ENCODE data around the gene C14orf180.

The C14orf180 gene

GRCh38 chr14:104624939-104625338, 45.4 kb downstream of the C14orf180 start:
- H3K27ac ChIP-seq, result no peak overlapping the region
- TF ChIP-seq CTCF (conservative IDR thresholded peaks at IDR 0.05), result no peak

- no peak overlapping the region for H3K27ac ChIP-seq
These were observed 53.2 kb downstream of the C14orf180 start for GRCh38 chr14:104632781-104633180.

GRCh38 chr14:104633276-104634137, 53.9 kb downstream of the C14orf180 start:
- no peak for TF ChIP-seq CTCF (conservative IDR thresholded peaks at IDR 0.05)
- no peak overlapping the region for H3K27ac ChIP-seq

More at GRCh38 chr14:104632781-104633180, 53.2 kb downstream of the C14orf180 start:
- no peak for TF ChIP-seq CTCF (conservative IDR thresholded peaks at IDR 0.05)

GRCh38 chr14:104634138-104634760, 54.7 kb downstream of the C14orf180 start:
- no peak for TF ChIP-seq CTCF (conservative IDR thresholded peaks at IDR 0.05)

GRCh38 chr14:104634886-104635570, 55.5 kb downstream of the C14orf180 start:
- H3K27ac ChIP-seq, result no peak overlapping the region
- TF ChIP-seq CTCF (conservative IDR thresholded peaks at IDR 0.05), result no peak

More at GRCh38 chr14:104634138-104634760, 54.7 kb downstream of the C14orf180 start:
- no peak overlapping the region for H3K27ac ChIP-seq

- TF ChIP-seq CTCF (conservative IDR thresholded peaks at IDR 0.05), result no peak
These were observed 56.2 kb downstream of the C14orf180 start for GRCh38 chr14:104635717-104636116.

GRCh38 chr14:104636131-104636530, 56.6 kb downstream of the C14orf180 start:
- TF ChIP-seq CTCF (conservative IDR thresholded peaks at IDR 0.05), result no peak
- no peak overlapping the region for H3K27ac ChIP-seq

More at GRCh38 chr14:104635717-104636116, 56.2 kb downstream of the C14orf180 start:
- no peak overlapping the region for H3K27ac ChIP-seq

GRCh38 chr14:104636846-104637545, 57.4 kb downstream of the C14orf180 start:
- peak overlapping the region; percentile 55 for H3K27ac ChIP-seq

Data from VCaP (cell line).